ENCODE results near the gene KCNK7.

The KCNK7 gene

DNA sequence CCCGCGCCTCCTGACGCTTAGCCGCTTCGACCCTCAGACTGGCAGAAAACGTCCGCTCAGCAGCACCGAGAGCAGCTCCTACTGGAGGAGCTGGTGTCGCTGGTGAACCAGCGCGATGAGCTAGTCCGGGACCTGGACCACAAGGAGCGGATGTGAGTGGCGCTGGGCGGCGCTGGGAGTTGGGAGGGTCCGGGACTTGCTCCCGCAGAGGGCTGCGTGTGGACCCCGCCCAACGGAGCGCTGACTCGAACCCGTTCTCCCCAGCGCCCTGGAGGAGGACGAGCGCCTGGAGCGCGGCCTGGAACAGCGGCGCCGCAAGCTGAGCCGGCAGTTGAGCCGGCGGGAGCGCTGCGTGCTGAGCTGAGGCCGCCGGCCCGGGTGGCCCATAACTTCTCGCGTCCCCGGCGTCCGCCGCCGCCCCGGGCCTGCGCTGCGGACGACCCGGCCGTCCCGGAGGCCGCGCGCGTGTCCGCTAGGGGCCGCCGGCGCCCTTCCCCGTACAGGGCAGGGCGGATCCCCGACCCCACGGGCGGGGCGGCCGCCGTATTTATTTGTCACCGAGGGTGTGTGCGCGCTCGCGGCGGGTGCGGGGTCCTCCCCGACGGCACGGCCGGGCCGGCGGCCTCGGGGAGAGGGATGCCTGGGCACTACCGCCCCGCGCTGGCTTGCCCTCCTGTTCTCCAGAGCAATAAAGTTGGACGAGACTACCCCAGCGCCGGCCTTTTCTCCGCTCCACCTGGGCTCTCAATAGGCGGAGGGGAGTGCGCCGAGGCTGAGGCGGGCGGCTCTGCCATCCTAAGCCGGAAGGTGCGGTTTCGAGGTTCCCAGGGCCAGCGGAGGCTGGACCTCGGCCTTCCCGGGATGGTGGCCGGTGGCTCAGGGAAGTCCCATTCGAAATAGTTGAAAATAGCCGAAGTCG, 3.4 kb downstream of the KCNK7 start:
- H3K36me3 ChIP-seq: peaks cover 96% of the 10 kb centered on the region
- peaks cover 17% of the 10 kb centered on the region in 2 experiments for H3K4me1 ChIP-seq (ENCODE audit: control insufficient read depth in 1 of 2, insufficient read depth in 1 of 2, low read depth in 1 of 2, low read length in 1 of 2)
- TF ChIP-seq, protein P1, sequence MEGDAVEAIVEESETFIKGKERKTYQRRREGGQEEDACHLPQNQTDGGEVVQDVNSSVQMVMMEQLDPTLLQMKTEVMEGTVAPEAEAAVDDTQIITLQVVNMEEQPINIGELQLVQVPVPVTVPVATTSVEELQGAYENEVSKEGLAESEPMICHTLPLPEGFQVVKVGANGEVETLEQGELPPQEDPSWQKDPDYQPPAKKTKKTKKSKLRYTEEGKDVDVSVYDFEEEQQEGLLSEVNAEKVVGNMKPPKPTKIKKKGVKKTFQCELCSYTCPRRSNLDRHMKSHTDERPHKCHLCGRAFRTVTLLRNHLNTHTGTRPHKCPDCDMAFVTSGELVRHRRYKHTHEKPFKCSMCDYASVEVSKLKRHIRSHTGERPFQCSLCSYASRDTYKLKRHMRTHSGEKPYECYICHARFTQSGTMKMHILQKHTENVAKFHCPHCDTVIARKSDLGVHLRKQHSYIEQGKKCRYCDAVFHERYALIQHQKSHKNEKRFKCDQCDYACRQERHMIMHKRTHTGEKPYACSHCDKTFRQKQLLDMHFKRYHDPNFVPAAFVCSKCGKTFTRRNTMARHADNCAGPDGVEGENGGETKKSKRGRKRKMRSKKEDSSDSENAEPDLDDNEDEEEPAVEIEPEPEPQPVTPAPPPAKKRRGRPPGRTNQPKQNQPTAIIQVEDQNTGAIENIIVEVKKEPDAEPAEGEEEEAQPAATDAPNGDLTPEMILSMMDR (IDR thresholded peaks at IDR 0.05): no peak
- no peak overlapping the region for H3K4me3 ChIP-seq (ENCODE audit: low read depth in 1 of 2, low read length in 1 of 2)
- H3K9me3 ChIP-seq: no peaks in the 10 kb centered on the region
- no peaks in the 10 kb centered on the region for H3K27me3 ChIP-seq
- H3K27ac ChIP-seq: no peak overlapping the region

DNA sequence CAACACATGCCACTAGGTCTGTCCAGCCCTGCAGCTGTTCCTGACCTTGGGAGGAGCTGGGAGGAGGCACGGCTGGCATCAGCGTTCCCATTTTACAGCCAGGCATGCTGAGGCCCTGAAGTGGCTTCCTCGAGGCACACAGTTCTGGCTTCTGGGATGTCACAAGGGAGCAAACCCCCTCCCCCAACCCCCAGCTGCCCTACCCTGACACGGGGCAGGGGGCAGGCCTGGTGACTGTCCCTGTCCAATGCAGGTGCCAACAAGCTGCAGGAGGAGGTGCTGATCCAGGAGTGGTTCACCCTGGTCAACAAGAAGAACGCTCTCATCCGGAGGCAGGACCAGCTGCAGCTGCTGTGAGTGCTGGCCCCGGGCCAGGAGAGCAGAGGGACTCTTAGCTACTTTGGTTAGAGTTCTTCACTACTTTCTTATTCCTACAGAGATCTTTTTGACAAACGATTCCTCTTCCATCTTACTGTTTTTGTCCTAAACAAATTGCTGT, 5.3 kb downstream of the KCNK7 start:
- Histone ChIP-seq H3K4me3 (ENCODE audit: low read depth in 1 of 2, low read length in 1 of 2) (no peak overlapping the region), H3K27ac (peak overlapping the region; percentile 28), H3K27me3 (no peaks in the 10 kb centered on the region), H3K4me1 (ENCODE audit: control insufficient read depth in 1 of 2, insufficient read depth in 1 of 2, low read depth in 1 of 2, low read length in 1 of 2) (peaks cover 27 to 30% of the 10 kb centered on the region in 2 experiments), H3K9me3 (no peaks in the 10 kb centered on the region), H3K36me3 (peaks cover 94% of the 10 kb centered on the region)
- TF ChIP-seq, protein P1 (IDR thresholded peaks at IDR 0.05): no peak

DNA sequence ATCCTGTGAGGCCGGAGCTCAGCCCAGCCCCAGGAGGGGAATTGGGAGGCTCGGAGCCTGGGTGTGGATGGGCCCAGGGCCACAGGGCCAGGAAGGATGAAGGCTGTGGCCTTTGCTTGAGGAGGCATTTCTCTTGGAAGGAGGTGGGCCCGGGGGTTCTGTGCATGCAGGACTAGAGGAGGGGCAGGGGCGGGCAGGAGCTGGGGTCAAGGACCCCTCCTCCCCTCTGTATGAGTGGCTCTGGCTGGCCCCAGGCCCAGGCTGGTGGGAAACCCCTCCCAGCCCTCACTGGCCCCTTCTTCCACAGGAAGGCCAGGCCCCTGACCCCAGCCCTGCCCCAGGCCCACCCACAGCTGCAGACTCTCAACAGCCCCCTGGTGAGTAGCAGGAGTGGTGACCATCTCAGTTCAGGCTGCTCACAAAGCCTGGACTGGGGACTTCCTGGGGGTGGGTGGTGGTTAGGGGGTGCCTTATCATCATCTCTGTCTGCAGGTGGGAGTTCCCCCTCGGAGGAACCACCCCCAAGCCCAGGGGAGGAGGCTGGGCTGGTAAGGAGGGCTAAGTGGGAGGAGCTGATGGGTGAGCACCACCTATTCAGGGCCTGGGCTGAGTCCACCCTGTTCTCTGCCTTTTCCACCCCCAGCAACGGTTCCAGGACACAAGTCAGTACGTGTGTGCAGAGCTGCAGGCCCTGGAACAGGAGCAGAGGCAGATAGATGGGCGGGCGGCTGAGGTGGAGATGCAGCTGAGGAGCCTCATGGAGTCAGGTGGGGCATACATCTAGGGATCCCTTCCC, 6.0 kb downstream of the KCNK7 start:
- Histone ChIP-seq H3K27me3 (no peaks in the 10 kb centered on the region), H3K36me3 (peaks cover 93% of the 10 kb centered on the region), H3K4me3 (ENCODE audit: low read depth in 1 of 2, low read length in 1 of 2) (no peak overlapping the region), H3K27ac (peak overlapping the region; percentile 28), H3K9me3 (no peaks in the 10 kb centered on the region), H3K4me1 (ENCODE audit: control insufficient read depth in 1 of 2, insufficient read depth in 1 of 2, low read depth in 1 of 2, low read length in 1 of 2) (peaks cover 27 to 30% of the 10 kb centered on the region in 2 experiments)
- TF ChIP-seq, protein P1 (IDR thresholded peaks at IDR 0.05): no peak

DNA sequence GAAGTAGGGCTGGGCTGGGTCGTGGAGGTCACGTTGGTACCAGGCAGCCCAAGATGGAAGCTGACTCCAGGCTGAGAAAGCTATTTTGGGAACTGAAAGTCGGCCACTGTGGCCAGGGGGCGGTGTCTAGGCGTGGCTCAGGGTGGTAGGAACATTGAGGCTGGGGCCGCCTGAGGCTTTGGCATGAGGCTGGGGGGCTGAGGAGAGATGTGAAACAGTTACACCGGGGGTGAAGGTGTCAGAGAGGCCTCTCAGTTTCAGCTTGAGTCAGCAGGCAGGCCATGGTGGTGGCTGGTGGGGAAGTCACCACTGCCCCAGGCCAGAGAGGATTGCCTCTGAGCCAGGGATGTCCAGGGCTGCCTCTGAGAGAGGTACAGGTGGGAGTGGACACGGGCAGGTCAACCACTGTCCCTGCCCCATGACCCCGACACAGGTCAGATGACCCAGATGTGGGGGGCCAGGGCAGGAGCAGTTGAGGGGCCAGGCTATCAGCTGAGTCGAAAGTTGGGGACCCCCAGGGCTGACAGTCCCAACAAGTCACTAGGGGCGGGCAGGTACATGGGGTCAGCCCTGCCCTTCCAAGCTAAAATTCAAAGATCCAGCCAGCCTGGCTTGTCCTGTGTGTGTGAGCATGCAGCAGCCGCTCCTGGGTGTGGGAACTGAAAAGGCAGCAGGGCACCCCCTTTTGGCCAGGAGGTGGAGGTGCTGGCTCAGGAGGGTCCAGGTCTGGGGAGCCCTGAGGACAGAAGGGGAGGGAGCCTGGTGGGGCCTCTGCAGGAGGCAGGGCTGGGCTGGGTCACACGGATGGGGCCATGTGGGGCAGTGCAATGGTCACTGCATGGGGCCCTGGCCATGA, 7.2 kb downstream of the KCNK7 start:
- Histone ChIP-seq H3K36me3 (peaks cover 94% of the 10 kb centered on the region), H3K4me1 (ENCODE audit: control insufficient read depth in 1 of 2, insufficient read depth in 1 of 2, low read depth in 1 of 2, low read length in 1 of 2) (peaks cover 27 to 30% of the 10 kb centered on the region in 2 experiments), H3K27ac (peak overlapping the region; percentile 82), H3K27me3 (no peaks in the 10 kb centered on the region), H3K4me3 (ENCODE audit: low read depth in 1 of 2, low read length in 1 of 2) (peak overlapping the region; percentile 35 to 39), H3K9me3 (no peaks in the 10 kb centered on the region)
- TF ChIP-seq, protein P1 (IDR thresholded peaks at IDR 0.05): peak; percentile 80

DNA sequence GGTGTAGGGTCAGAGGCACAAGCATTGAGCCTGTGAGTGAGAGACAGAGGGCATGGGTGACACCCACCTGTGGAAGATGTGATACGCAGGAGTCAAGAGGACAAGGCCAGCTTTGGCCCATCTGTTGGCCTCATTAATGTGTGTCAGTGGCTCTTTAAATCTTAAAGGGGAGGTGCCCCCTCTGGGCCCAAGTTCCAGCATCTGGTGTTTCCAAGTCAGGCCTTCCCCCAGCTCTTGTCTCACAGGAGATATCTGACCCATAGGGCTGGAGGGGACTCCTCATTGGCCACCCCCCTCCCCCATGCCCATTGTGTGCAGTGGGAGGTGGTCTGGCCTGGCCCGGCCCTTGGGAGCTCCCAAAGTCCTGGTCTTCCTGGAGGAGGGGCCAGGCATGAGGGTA, 8.9 kb downstream of the KCNK7 start:
- TF ChIP-seq, protein P1 (IDR thresholded peaks at IDR 0.05): no peak
- Histone ChIP-seq H3K9me3 (no peaks in the 10 kb centered on the region), H3K36me3 (peaks cover 92% of the 10 kb centered on the region), H3K27me3 (no peaks in the 10 kb centered on the region), H3K4me3 (ENCODE audit: low read depth in 1 of 2, low read length in 1 of 2) (peak overlapping the region; percentile 35 to 39), H3K27ac (peak overlapping the region; percentile 82), H3K4me1 (ENCODE audit: control insufficient read depth in 1 of 2, insufficient read depth in 1 of 2, low read depth in 1 of 2, low read length in 1 of 2) (peaks cover 27 to 30% of the 10 kb centered on the region in 2 experiments)

Data from neutrophil (primary cell).